Adrenal gland (tissue), 5 donors: Measurements from ENCODE around the gene COL9A3.

Source experiments
- CTCF ChIP-seq, 6 experiments: fragments of 450-650 bp in 4 of 6; fragments of 200-600 bp in 2 of 6; sonication (generic) in 1 of 6; IDR thresholded peaks; 1 replicate in 5 of 6; 2 replicates in 1 of 6; pipeline versions ENCODE4 v1.5.1 to v1.8.0; 2016 to 2021; ENCODE audit warnings: antibody characterized with exemption in 6 of 6, mild to moderate bottlenecking in 2 of 6, moderate library complexity in 1 of 6
- POLR2A ChIP-seq, 2 donors: fragments of 450-650 bp; IDR thresholded peaks; one replicate each; pipeline ENCODE4 v1.6.1; 2017; ENCODE audit warnings: antibody characterized with exemption in 2 of 2, mild to moderate bottlenecking in 2 of 2, moderate library complexity in 1 of 2
- donor health status: DM: no; HTN: no; CAD: no.

- no peak for TF ChIP-seq CTCF (IDR thresholded peaks at IDR 0.05)
- peak in 1 of 2 donors; percentile 43 for TF ChIP-seq POLR2A (IDR thresholded peaks at IDR 0.05)
Measured at GRCh38 chr20:62795023-62795761, 21.7 kb upstream of the COL9A3 start.
